ENCODE measurements around the gene OSBPL7.
A peak's percentile ranks its signal among the peaks of the same experiment; 100 is the strongest.

Gene OSBPL7

GRCh38 chr17:47806026-47806912, 15.3 kb downstream of the OSBPL7 start:
- peak; percentile 68 for DNase-seq (ENCODE audit: low spot score)

GRCh38 chr17:47804461-47804860, 17.1 kb downstream of the OSBPL7 start:
- no peak overlapping the region for H3K27ac ChIP-seq
- TF ChIP-seq CTCF (IDR thresholded peaks at IDR 0.05), result no peak
- no peak overlapping the region for H3K4me3 ChIP-seq
- peak; percentile 62 for DNase-seq (ENCODE audit: low spot score)

More at GRCh38 chr17:47806026-47806912, 15.3 kb downstream of the OSBPL7 start:
- no peak for TF ChIP-seq CTCF (IDR thresholded peaks at IDR 0.05)
- no peak overlapping the region for H3K27ac ChIP-seq
- no peak overlapping the region for H3K4me3 ChIP-seq

DNA sequence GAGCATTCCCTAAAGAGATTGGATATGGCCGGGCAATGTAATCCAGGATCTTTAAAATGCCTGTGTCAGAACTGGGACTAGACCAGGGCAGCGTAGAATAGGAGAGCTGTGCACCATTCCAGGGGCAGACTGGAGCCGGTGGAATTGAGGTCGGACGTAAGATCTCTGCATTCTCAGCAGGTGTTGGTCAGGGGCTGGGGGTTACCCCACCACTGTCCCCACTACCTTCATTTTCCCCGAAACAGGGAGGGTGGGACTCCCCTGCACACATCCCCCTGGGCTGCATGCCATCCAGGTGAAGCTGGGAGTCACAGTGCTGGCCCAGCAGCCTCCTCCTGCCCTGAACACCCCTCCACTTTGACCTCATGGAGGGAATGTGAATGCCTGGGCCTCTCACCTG, 17.8 kb downstream of the OSBPL7 start:
- DNase-seq (ENCODE audit: low spot score), result peak; percentile 40
- H3K27ac ChIP-seq, result no peak overlapping the region
- H3K4me3 ChIP-seq, result no peak overlapping the region
- no peak for TF ChIP-seq CTCF (IDR thresholded peaks at IDR 0.05)

- TF ChIP-seq CTCF (IDR thresholded peaks at IDR 0.05), result no peak
- H3K27ac ChIP-seq, result no peak overlapping the region
- DNase-seq (ENCODE audit: low spot score), result peak; percentile 2
- no peak overlapping the region for H3K4me3 ChIP-seq
Observed at GRCh38 chr17:47803201-47803600, 18.4 kb downstream of the OSBPL7 start.

DNA sequence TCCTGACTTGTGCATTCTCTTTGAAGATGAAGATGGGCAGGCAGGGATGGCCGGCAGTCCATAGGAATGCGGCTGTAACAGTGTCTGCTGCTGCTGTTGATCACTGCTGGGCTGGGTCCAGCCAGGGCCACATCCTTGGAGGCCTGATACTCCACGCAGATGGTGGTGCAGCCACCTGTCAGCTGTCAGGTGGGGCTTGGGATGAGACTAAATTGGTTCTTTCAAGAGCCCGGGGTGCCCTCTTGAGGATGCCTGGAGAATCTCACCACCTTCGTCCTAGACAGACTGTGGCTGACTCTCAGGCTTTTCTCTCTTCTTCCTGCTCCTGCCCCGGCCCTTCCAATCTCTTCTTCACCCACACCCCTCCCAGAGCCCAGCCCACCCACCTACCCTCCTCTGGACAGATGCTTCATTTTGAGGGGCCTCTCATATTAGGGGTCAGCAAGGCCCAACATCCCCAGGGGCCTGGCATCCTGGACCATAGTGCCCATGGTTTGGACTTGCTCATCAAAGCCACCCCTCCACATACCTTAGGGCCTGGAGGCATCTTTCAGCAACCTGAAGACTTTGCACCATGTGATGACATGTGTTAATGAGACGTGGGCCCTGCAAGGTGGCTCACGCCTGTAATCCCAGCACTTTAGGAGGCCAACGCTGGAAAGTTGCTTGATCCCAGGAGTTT, 19.1 kb downstream of the OSBPL7 start:
- TF ChIP-seq CTCF (IDR thresholded peaks at IDR 0.05), result peak; percentile 15
- DNase-seq (ENCODE audit: low spot score), result peak; percentile 60
- Histone ChIP-seq H3K4me3 (no peak overlapping the region), H3K27ac (no peak overlapping the region)

DNA sequence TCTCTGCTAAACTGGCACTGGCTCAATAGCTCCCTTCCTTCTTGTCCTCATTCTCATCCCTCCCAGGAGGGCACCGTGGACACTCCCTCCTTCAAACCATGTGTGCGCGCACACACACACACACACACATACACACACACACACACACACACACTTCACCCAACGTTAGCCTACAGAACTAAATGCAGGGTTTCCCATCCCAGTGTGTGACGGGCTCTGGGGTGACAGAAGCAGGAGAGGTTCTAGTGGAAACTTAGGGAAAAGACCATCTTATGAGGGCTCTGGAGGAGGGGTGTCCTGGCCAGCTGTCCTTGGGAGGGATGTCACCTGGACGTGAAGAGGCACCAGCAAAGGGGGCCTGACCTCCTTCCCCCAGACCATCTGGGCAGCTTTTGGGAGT, 19.7 kb downstream of the OSBPL7 start:
- H3K4me3 ChIP-seq, result no peak overlapping the region
- DNase-seq (ENCODE audit: low spot score), result no peak
- no peak for TF ChIP-seq CTCF (IDR thresholded peaks at IDR 0.05)
- no peak overlapping the region for H3K27ac ChIP-seq

Measured in coronary artery (tissue), 2 donors.